Measurements from ENCODE around the gene ZHX3.
A peak's percentile ranks its signal among the peaks of the same experiment; 100 is the strongest.

ZHX3 gene

DNA sequence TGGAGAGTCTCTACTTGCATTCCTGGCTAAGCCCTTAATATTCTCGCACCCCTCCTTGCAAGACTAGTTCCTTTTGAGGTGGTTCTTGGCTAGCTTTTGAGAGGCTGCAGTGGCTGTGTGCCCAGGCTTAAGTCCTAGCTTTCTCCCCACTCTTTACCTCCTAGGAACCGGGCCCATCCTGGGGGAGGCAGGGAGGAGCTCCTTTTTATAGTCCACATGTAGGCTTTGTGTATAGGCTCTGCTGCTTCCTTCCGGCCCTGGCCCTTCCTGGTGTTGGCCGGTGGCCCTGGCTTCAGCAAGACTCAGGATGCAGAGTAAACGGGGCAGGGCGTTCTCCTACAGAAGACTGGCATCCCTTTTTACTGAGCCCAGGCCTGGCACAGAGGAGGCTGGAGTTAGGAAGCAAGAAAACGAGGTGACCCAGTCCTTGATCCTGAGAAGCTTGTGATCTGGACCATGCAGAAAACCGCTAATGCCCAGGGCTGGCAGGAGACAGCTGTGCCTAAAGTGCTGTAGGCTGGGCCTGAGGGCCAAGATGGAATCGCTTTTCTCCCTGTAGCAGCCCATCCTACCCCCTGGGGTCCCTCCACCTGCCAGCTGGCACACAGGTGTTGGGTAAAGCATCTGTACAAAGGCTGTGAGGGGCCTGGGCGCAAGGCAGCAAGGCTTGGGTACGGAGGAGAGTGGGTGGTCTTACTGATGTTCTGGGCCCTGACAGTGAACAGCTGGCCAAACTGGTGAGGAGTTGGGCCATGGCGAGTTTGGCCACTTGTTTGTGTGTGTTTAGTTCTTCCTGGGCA lies 171.5 kb downstream of the ZHX3 start:
- Histone ChIP-seq H4K5ac (ENCODE audit: low read length) (no peak overlapping the region), H3K4ac (ENCODE audit: low read depth, low read length) (no peak overlapping the region), H3K36me3 (ENCODE audit: control insufficient read depth, insufficient read depth, low read length) (no peaks in the 10 kb centered on the region), H3K79me2 (ENCODE audit: control insufficient read depth, insufficient read depth, low read length) (peaks cover 97% of the 10 kb centered on the region), H3K9ac (ENCODE audit: low read length) (no peak overlapping the region), H3K4me1 (ENCODE audit: control insufficient read depth, low read depth, low read length) (peaks cover under 1% of the 10 kb centered on the region), H3K23ac (ENCODE audit: low read length) (no peak overlapping the region), H3K18ac (ENCODE audit: low read length) (no peak overlapping the region), H3K27ac (ENCODE audit: low read depth, low read length) (no peak overlapping the region), H2BK15ac (replicated peaks; ENCODE audit: low read depth) (no peak overlapping the region), H3K4me3 (ENCODE audit: low read length) (no peak overlapping the region), H3K79me1 (ENCODE audit: low read length) (peaks cover 49% of the 10 kb centered on the region), H3K4me2 (ENCODE audit: low read length) (no peak overlapping the region), H4K8ac (ENCODE audit: low read depth, low read length) (no peak overlapping the region), H3K27me3 (ENCODE audit: insufficient read depth, low read length, poor library complexity) (no peaks in the 10 kb centered on the region), H2BK120ac (ENCODE audit: low read depth, low read length) (no peak overlapping the region), H2BK5ac (ENCODE audit: low read length) (no peak overlapping the region), H3K56ac (ENCODE audit: low read length) (no peak overlapping the region), H2AK5ac (ENCODE audit: low read length) (no peak overlapping the region)
- no peak for DNase-seq
- WGBS (ENCODE audit: extremely low coverage, insufficient coverage, low lambda C conversion rate) = no CpG with 5 or more reads among the region's 12 CpGs

DNA sequence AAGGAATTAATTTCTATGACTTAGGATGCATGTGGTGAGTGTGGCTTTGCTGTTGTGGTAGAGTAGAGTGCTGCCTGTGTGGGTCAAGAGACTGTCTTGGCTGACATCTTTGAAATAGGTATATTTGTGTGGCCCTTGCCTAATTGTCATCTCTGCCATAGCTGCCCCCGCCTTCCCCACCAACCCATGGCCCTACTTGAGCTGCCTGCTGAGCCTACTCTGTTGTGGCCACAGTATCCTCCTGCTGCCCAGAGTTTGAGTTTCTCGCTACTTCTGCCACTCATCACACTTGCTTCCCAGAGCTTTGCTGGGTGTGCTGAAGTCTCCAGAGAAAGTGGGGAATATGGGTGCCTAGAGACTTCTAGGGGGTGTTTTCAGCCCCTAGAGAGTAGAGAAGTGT lies 172.2 kb downstream of the ZHX3 start:
- Histone ChIP-seq H3K23ac (ENCODE audit: low read length) (no peak overlapping the region), H2BK5ac (ENCODE audit: low read length) (no peak overlapping the region), H2BK120ac (ENCODE audit: low read depth, low read length) (no peak overlapping the region), H3K36me3 (ENCODE audit: control insufficient read depth, insufficient read depth, low read length) (no peaks in the 10 kb centered on the region), H3K79me1 (ENCODE audit: low read length) (peaks cover 47% of the 10 kb centered on the region), H3K27me3 (ENCODE audit: insufficient read depth, low read length, poor library complexity) (no peaks in the 10 kb centered on the region), H3K4me2 (ENCODE audit: low read length) (no peak overlapping the region), H3K27ac (ENCODE audit: low read depth, low read length) (no peak overlapping the region), H3K9ac (ENCODE audit: low read length) (no peak overlapping the region), H3K56ac (ENCODE audit: low read length) (no peak overlapping the region), H2BK15ac (replicated peaks; ENCODE audit: low read depth) (no peak overlapping the region), H3K4ac (ENCODE audit: low read depth, low read length) (no peak overlapping the region), H4K5ac (ENCODE audit: low read length) (no peak overlapping the region), H3K4me3 (ENCODE audit: low read length) (no peak overlapping the region), H3K18ac (ENCODE audit: low read length) (no peak overlapping the region), H4K8ac (ENCODE audit: low read depth, low read length) (no peak overlapping the region), H3K4me1 (ENCODE audit: control insufficient read depth, low read depth, low read length) (peaks cover 7% of the 10 kb centered on the region), H2AK5ac (ENCODE audit: low read length) (no peak overlapping the region), H3K79me2 (ENCODE audit: control insufficient read depth, insufficient read depth, low read length) (peaks cover 97% of the 10 kb centered on the region)
- no peak for DNase-seq
- no CpG with 5 or more reads among the region's 2 CpGs for WGBS (ENCODE audit: extremely low coverage, insufficient coverage, low lambda C conversion rate)

DNA sequence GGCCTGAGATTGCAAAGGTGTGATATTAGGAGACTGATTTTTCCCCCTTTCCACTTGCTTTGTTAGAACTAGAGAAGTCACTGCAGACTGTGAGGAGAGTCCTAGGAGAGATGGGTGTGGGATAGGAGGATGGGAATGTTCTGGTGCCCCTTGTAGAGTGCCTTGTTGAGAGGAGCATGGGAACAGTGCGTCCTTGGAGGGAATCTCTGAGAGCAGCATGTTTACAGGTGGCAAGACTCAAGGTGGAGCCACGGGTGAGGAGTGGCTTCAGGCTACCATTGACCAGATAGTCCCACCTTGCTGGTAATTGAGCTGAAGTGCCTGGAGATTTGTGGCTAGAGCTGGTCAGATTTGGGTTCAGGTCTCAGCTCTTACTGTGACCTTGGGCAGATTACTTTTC lies 174.2 kb downstream of the ZHX3 start:
- H3K79me1 ChIP-seq (ENCODE audit: low read length) = peaks cover 49% of the 10 kb centered on the region
- H3K4ac ChIP-seq (ENCODE audit: low read depth, low read length) = no peak overlapping the region
- H3K18ac ChIP-seq (ENCODE audit: low read length) = no peak overlapping the region
- no peak overlapping the region for H2BK15ac ChIP-seq (replicated peaks; ENCODE audit: low read depth)
- DNase-seq = no peak
- no peak overlapping the region for H3K27ac ChIP-seq (ENCODE audit: low read depth, low read length)
- peaks cover 98% of the 10 kb centered on the region for H3K79me2 ChIP-seq (ENCODE audit: control insufficient read depth, insufficient read depth, low read length)
- no peak overlapping the region for H3K56ac ChIP-seq (ENCODE audit: low read length)
- no peak overlapping the region for H2BK5ac ChIP-seq (ENCODE audit: low read length)
- H4K5ac ChIP-seq (ENCODE audit: low read length) = no peak overlapping the region
- no peak overlapping the region for H3K4me3 ChIP-seq (ENCODE audit: low read length)
- H4K8ac ChIP-seq (ENCODE audit: low read depth, low read length) = no peak overlapping the region
- H3K23ac ChIP-seq (ENCODE audit: low read length) = no peak overlapping the region
- H3K36me3 ChIP-seq (ENCODE audit: control insufficient read depth, insufficient read depth, low read length) = no peaks in the 10 kb centered on the region
- no peak overlapping the region for H2BK120ac ChIP-seq (ENCODE audit: low read depth, low read length)
- peaks cover 18% of the 10 kb centered on the region for H3K4me1 ChIP-seq (ENCODE audit: control insufficient read depth, low read depth, low read length)
- H3K4me2 ChIP-seq (ENCODE audit: low read length) = no peak overlapping the region
- WGBS (ENCODE audit: extremely low coverage, insufficient coverage, low lambda C conversion rate) = no CpG with 5 or more reads among the region's 2 CpGs
- H3K9ac ChIP-seq (ENCODE audit: low read length) = no peak overlapping the region
- H2AK5ac ChIP-seq (ENCODE audit: low read length) = no peak overlapping the region
- H3K27me3 ChIP-seq (ENCODE audit: insufficient read depth, low read length, poor library complexity) = no peaks in the 10 kb centered on the region

DNA sequence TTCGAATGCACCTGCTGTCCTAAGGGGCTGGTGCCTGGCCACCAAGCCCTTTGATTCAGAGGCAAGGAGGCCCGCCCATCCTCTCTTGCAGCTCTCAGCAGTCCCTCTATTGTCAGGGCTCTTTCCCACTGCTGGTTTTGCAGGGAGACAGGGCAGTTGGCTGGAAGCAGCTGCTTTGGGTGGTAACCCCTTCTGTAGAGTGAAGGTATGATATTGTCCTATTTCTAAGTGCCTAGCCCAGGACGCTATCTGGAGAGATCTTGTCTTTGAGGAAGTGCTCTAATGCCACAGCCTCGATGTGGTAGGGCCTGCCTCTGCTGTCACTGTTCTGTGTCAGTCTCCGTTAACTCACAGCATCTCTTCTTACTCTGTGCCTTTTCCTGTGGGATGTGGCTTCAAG lies 174.6 kb downstream of the ZHX3 start:
- peaks cover 98% of the 10 kb centered on the region for H3K79me2 ChIP-seq (ENCODE audit: control insufficient read depth, insufficient read depth, low read length)
- H3K4ac ChIP-seq (ENCODE audit: low read depth, low read length) = no peak overlapping the region
- no peak overlapping the region for H3K4me2 ChIP-seq (ENCODE audit: low read length)
- no peak overlapping the region for H4K5ac ChIP-seq (ENCODE audit: low read length)
- no peak overlapping the region for H3K9ac ChIP-seq (ENCODE audit: low read length)
- H4K8ac ChIP-seq (ENCODE audit: low read depth, low read length) = no peak overlapping the region
- H3K36me3 ChIP-seq (ENCODE audit: control insufficient read depth, insufficient read depth, low read length) = no peaks in the 10 kb centered on the region
- no peak overlapping the region for H3K23ac ChIP-seq (ENCODE audit: low read length)
- no peak overlapping the region for H2BK15ac ChIP-seq (replicated peaks; ENCODE audit: low read depth)
- H2BK5ac ChIP-seq (ENCODE audit: low read length) = no peak overlapping the region
- DNase-seq = no peak
- H3K18ac ChIP-seq (ENCODE audit: low read length) = no peak overlapping the region
- H3K56ac ChIP-seq (ENCODE audit: low read length) = no peak overlapping the region
- no peak overlapping the region for H3K4me3 ChIP-seq (ENCODE audit: low read length)
- no peak overlapping the region for H2BK120ac ChIP-seq (ENCODE audit: low read depth, low read length)
- no peak overlapping the region for H2AK5ac ChIP-seq (ENCODE audit: low read length)
- peaks cover 45% of the 10 kb centered on the region for H3K79me1 ChIP-seq (ENCODE audit: low read length)
- H3K27me3 ChIP-seq (ENCODE audit: insufficient read depth, low read length, poor library complexity) = no peaks in the 10 kb centered on the region
- peaks cover 18% of the 10 kb centered on the region for H3K4me1 ChIP-seq (ENCODE audit: control insufficient read depth, low read depth, low read length)
- WGBS (ENCODE audit: extremely low coverage, insufficient coverage, low lambda C conversion rate) = no CpG with 5 or more reads among the region's 5 CpGs
- no peak overlapping the region for H3K27ac ChIP-seq (ENCODE audit: low read depth, low read length)

DNA sequence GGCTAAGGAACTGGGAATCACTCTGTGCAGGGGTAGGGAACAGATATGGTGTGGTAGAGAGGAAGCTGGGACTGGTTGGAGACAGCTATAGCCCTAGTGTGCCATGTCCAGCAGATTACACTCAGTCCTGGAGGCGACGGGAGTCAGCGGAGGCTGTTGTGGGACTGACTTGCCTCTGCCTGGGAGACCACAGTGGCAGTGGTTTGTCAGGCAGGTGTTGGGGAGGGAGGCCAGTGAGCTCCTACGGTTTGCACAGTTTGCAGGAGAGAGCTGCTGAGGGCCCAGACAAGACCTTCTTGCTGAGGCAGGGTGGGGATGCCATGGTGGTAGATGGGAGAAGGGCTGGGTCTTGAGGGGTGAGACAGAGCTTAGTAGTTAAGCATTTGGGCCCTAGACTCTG lies 175.3 kb downstream of the ZHX3 start:
- H3K36me3 ChIP-seq (ENCODE audit: control insufficient read depth, insufficient read depth, low read length) = no peaks in the 10 kb centered on the region

More for the DNA sequence above, 175.3 kb downstream of the ZHX3 start:
- Histone ChIP-seq H2AK5ac (ENCODE audit: low read length) (no peak overlapping the region), H3K27me3 (ENCODE audit: insufficient read depth, low read length, poor library complexity) (no peaks in the 10 kb centered on the region), H4K8ac (ENCODE audit: low read depth, low read length) (no peak overlapping the region), H4K5ac (ENCODE audit: low read length) (no peak overlapping the region), H2BK15ac (replicated peaks; ENCODE audit: low read depth) (no peak overlapping the region), H3K27ac (ENCODE audit: low read depth, low read length) (no peak overlapping the region), H3K79me2 (ENCODE audit: control insufficient read depth, insufficient read depth, low read length) (peaks cover 93% of the 10 kb centered on the region), H3K4me2 (ENCODE audit: low read length) (no peak overlapping the region), H3K4me3 (ENCODE audit: low read length) (no peak overlapping the region), H3K4ac (ENCODE audit: low read depth, low read length) (no peak overlapping the region), H3K23ac (ENCODE audit: low read length) (no peak overlapping the region), H3K18ac (ENCODE audit: low read length) (no peak overlapping the region), H3K9ac (ENCODE audit: low read length) (no peak overlapping the region), H3K56ac (ENCODE audit: low read length) (peak overlapping the region; percentile 17), H3K4me1 (ENCODE audit: control insufficient read depth, low read depth, low read length) (peaks cover 18% of the 10 kb centered on the region), H3K79me1 (ENCODE audit: low read length) (peaks cover 45% of the 10 kb centered on the region), H2BK5ac (ENCODE audit: low read length) (no peak overlapping the region), H2BK120ac (ENCODE audit: low read depth, low read length) (no peak overlapping the region)
- whole genome bisulfite sequencing (ENCODE audit: extremely low coverage, insufficient coverage, low lambda C conversion rate) = no CpG with 5 or more reads among the region's 4 CpGs
- DNase-seq = no peak
